DMS 273 (cell line): ENCODE measurements around the gene ZBTB18.

Source experiments
- DNase-seq: peaks from one replicate; lab custom pipeline; 2025; ENCODE audit not compliant: unreplicated experiment; lab: John Stamatoyannopoulos, UW

Gene ZBTB18

GRCh38 chr1:244060686-244061085, 9.6 kb downstream of the ZBTB18 start:
- DNase-seq = no peak

- DNase-seq = no peak
These were observed 11.2 kb downstream of the ZBTB18 start for GRCh38 chr1:244062156-244062725.

GRCh38 chr1:244063498-244063897, 12.4 kb downstream of the ZBTB18 start:
- no peak for DNase-seq

GRCh38 chr1:244064621-244065020, 13.5 kb downstream of the ZBTB18 start:
- no peak for DNase-seq

- DNase-seq = no peak
These were observed 14.1 kb downstream of the ZBTB18 start for GRCh38 chr1:244065063-244065793.

GRCh38 chr1:244065960-244066388, 14.9 kb downstream of the ZBTB18 start:
- no peak for DNase-seq

GRCh38 chr1:244066954-244067716, 16.1 kb downstream of the ZBTB18 start:
- no peak for DNase-seq

GRCh38 chr1:244067893-244068292, 16.8 kb downstream of the ZBTB18 start:
- no peak for DNase-seq

GRCh38 chr1:244068567-244068966, 17.5 kb downstream of the ZBTB18 start:
- no peak for DNase-seq

GRCh38 chr1:244069326-244069898, 18.3 kb downstream of the ZBTB18 start:
- DNase-seq = no peak

GRCh38 chr1:244074559-244075171, 23.6 kb downstream of the ZBTB18 start:
- no peak for DNase-seq

- no peak for DNase-seq
These were observed 24.2 kb downstream of the ZBTB18 start for GRCh38 chr1:244075247-244075722.

- DNase-seq = peak; percentile 43
These were observed 25.7 kb downstream of the ZBTB18 start for GRCh38 chr1:244076740-244077139.

- DNase-seq = no peak
These were observed 26.6 kb downstream of the ZBTB18 start for GRCh38 chr1:244077473-244078220.

GRCh38 chr1:244080343-244080929, 29.4 kb downstream of the ZBTB18 start:
- DNase-seq = no peak

GRCh38 chr1:244082969-244083368, 31.9 kb downstream of the ZBTB18 start:
- no peak for DNase-seq

- no peak for DNase-seq
These were observed 32.4 kb downstream of the ZBTB18 start for GRCh38 chr1:244083383-244083943.

- no peak for DNase-seq
These were observed 33.7 kb downstream of the ZBTB18 start for GRCh38 chr1:244084763-244085162.

- DNase-seq = no peak
These were observed 34.8 kb downstream of the ZBTB18 start for GRCh38 chr1:244085891-244086290.
